SK-MEL-5 (cell line): ENCODE measurements around the gene UBE2QL1. TPM values are rescaled to one million over a fixed set of nuclear protein-coding genes. Genes with fewer than 3 reads are reported as not detected.

Experiments used
- DNase-seq: peaks from one replicate; pipeline ENCODE4 v3.0.0-alpha.2; 2016; ENCODE audit warnings: low read depth, low spot score
- in situ Hi-C: cut with HindIII; loops from 2 replicates; pipeline ENCODE4 v1.10.0; 2016; ENCODE audit warnings: low sequenced_read_pairs, high pct_unique_total_duplicates, low pct_unique_long_range_greater_than_20kb
- total RNA-seq: library from RNA; depleted of rRNA; stranded (reverse); fragments of >200 nt; shearing (Covaris generic); gene quantifications from 2 replicates; pipeline ENCODE4 v1.2.3, GENCODE V29; 2014

The UBE2QL1 gene
- total RNA-seq, 1 experiment from 2014 or later: 0.03 TPM

DNA sequence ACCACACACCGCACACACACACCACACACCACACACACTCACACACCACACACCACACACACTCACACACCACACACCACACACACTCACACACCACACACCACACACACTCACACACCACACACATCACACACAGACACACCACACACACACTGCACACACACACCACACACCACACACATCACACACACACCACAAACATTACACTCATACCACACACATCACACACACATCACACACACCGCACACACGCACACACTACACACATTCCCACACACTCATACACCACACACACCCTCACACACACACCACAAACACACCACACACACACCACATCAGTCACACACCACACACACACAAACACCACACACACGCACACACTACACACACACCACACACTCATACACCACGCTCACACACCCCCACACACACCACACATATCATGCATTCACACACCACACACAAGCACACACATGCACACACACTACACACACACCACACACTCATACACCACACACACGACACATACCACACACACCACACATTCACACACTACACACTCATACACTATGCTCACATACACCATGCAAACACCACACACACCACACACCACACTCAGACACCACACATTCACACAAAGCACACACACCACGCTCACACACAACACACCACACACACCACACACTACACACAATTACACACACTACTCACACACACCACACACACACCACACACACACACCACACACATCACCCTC, 1.1 kb upstream of the UBE2QL1 start:
- in situ Hi-C loops: no loop called here
- no peak for DNase-seq

DNA sequence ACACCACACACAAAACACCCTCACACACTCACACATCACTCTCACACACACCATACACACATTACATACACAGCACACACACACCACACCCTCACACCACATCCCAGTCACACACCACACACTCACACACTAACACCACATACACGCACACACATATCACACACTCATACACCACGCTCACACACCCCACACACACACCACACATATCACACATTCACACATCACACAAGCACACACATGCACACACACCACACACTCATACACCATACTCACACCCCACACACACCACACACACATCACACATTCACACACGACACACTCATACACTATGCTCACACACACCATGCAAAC, 543 bp upstream of the UBE2QL1 start:
- in situ Hi-C loops: no loop called here
- no peak for DNase-seq

DNA sequence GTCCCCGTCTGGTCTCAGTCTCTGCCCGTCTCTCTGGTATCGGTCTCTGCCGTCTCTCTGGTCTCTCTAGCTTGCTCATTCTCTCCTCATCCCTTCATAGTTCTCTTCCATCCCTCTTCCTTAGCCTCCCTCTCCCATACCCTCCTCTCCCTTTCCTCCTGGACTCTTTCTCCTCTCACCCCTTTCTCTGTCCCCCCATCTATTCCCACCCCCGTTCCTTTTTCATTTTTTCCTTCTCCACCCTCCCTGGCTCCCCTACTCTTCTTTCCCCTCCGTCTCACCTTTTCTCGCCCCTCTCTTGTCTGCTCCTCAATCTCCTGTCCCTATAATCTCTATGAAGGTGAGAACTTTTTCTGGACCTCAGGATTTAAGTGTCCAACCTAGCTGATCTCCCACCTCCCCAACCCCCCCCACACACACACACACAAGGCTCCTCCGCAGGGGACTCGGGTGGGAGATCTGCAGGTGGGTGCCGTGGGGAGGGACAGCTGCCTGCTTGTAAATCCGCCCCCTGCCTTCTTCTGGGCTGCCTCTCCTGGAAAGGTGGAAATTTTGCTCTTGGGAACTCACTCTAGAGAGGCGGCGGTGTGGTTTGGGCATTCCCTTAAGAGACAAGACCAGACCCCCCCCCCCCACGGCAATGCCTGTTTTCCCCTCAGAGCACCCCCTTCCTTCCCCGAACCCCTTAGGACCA, 953 bp downstream of the UBE2QL1 start:
- in situ Hi-C loops: no loop called here
- DNase-seq: no peak

DNA sequence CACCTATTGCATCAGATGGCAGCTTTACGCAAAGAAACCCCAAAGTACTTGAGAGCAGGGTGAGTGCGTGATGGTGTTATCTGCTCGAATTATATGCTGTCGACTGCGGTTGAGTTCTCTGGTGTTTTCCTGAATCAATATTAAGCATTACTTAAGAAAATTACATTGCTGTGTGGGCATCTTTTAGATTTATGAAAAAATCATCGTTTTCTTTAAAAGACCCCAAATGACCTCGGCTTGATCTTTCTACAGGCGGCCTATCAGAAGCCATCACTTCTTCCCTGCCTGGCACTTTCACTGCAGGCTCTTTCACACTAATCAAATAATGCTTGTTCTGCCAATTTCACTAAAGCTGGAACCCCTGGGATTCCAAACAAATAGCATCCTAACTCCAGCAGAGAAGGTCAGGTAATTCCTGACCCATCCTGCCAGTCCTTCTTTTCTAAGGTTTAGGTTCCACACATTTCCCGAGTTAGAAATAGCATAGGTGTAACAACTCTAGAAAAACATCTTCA, 1.7 kb downstream of the UBE2QL1 start:
- DNase-seq: no peak
- in situ Hi-C loops: no loop called here

DNA sequence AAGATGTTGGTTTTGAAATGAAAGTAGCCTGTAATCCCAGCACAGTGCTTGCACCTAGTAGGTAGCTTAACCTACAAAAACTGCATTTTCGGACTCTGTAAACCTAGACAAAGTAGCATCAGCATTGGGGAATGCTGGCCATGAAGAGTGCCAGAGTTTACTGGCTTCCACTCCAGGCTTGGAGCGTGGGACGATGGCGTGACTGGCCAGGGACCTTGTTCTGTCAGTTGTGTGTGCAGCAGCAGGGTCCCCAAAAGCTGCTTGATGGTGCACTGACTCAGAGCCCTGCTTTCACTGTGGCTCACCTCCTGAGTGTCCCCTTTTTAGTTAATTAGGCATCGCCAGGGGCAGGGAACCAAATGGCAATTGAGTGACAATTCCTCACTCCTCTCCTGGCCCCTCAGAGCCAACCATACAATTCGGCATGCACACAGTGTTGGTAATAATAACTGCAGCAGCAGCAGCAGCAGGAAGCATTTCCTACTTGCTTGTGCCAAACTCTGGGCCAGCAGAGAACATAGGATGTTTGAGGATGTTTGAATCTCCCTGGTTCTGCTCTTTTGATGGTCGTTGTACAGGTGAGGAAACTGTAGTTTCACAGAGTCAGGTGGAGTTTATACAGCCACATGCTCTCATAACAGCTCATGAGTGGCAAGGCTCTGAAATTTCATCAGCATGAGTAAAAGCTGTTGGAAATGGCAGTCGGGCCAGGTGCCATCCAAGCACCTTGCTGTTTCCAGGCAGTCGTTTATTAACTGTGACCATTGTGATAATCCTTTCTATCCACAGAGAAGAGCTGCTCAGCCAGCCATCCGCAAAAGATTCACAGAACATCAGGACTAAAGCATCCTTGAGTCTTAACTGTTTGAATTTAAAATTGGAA, 4.2 kb downstream of the UBE2QL1 start:
- DNase-seq: no peak
- in situ Hi-C loops: no loop called here

DNA sequence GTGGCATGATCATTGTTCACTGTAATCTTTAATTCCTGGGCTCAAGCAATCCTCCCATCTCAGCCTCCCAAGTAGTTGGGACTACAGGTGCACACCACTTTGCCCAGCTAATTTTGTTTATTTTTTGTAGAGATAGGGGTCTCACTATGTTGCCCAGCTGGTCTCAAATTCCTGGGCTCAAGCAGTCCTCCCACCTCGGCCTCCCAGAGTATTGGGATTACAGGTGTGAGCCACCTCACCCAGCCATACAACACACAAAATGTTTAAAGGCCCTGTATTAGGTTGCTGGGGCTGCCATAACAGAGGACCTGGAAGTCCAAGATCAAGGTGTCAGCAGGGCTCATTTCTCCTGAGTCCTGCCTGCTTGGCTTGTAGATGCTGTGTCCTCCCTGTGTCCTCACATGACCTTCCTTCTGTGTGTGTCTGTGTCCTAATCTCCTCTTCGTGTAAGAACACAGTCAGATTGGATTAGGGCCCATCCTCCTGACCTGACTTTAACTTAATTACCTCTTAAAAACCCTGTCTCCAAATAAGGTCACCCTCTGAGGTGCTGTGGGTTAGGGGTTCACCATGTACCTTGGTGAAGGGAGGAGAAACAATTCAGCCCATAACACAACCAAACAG, 5.4 kb downstream of the UBE2QL1 start:
- DNase-seq: no peak
- in situ Hi-C loops: no loop called here

DNA sequence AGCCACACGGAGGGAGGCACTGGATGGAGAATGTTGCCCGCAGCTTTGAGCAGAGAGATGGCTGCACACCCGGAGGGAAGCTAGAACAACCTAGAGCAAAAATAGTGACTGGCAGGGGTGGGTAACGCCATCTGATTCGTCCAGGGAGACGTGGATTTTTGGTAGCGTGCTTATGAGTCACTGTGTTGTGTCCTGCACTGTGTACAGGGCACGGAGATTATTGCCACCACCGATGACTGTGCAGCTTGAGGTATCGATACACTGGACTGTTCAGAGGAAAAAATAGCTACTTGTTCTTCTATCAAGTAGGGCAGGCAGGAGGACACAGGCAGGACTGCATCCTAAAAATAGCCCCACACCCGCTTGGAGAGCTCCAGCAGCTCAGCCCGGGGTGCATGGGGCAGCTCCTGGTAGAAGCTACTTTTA, 6.0 kb downstream of the UBE2QL1 start:
- in situ Hi-C loops: no loop called here

DNA sequence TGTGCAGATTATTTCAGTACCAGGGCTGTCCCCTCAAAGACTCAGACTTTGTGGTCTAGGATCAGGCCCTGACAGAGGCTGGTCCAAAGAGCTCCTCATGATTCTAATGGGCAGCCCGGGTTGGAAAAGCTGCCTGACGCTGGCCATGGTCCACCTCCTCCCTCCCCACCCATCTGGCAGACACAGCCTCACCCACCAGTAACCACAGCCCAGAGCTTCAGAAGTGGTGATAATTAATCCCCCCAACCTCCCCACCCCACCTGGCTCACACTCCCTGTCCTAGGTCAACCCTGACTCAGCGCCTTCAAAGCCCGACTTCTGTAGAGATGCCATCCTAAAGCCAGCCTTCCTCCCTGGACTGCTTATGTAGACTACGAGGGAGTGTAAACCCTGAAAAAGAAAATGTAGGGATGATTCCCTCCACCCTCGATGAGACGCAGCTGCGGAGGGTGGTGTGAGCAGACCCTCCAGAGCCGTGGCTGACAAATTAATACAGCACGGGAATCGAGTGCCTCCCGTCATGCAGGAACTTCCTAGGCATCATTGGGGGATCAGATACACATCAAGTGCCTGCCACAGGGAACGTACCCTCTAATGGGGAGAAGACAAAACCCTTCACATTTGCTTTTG, 7.0 kb downstream of the UBE2QL1 start:
- in situ Hi-C loops: no loop called here
- DNase-seq: no peak

More for the DNA sequence above, 6.0 kb downstream of the UBE2QL1 start:
- no peak for DNase-seq

DNA sequence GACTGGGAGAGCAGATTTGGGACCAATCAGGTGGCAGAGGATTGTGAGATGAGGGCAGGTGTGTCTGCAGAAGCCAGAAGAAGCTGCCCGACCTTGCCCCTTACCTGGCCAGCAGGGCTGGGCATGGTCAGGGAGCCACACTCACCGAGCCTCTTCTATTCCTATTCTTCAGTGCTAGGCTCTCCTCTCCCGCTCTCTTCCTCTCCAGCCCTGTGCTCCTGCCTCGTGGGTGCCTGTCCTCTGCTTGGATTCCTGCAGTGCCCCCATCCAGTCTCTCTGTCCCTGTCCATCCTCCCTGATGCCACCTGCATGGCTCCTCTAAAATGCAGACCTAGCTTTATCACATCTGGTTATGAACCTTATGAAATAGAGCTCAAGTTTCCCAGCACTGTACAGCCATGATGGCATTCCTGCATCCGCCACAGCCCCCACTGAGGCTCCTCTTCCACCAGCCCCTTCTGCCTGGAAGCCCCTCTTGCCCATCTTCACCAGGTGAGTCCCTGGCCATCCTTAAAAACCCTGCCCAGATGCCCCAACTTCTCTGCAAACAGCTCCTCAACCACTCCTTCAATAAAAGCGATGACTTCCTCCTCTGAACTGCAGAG, 8.2 kb downstream of the UBE2QL1 start:
- no peak for DNase-seq
- in situ Hi-C loops: no loop called here

DNA sequence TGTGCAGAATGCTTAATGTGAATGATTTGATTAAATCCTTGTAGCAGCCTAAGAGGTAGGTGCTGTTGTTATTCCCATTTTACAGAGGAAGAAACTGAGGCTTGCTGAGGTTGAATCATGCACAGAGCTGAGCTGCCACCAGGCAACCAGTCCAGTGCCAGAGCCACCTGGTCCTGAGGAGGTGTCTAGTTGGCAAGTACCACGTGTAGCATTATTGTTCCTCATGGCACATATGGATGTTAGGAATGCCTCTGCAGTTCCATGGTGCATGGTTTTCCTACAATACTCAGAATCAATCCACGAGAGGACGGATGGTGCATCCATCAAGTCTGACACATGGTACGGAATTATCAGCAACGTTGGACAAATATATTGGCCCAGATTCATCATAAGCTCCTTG, 8.9 kb downstream of the UBE2QL1 start:
- in situ Hi-C loops: no loop called here
- no peak for DNase-seq

DNA sequence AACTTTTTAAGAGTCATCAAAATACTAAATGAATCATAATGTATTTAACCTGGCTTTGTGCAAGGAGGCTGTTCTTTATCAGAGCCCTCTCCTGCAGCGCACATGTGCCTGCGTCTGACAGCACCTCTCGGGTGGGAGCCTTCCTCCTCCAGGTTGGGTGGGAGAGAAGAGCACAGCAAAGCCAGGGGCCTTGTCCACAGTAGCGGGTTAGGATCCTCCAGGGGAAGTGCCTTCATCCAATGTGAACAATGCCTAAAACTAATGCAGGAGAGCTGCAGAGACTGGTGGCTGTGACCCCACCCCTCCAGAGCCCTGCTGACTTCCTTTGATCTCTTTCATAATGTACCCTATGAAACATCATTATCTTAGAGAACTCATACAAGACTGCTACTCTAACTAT, 10.2 kb downstream of the UBE2QL1 start:
- DNase-seq: no peak

DNA sequence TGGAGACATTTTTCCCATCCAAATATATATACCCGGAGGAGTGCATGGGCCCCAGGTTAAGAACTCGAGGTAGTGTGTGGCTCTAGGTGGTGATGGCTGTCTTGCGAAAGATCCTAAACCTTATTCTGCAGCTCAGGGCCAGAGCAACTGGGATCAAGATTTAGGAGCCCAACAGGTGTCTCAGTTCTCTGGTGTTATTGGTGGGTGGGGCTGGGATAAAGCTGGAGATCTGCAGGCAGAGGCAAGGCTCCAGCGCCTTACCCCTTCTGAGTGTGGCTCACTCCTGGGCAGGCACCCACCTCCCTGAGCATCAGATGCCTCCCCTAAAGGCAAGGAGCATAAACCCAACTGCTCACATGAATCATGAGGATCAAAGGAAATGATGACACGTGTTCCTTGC, 11.2 kb downstream of the UBE2QL1 start:
- in situ Hi-C loops: no loop called here
- DNase-seq: no peak

More for the DNA sequence above, 10.2 kb downstream of the UBE2QL1 start:
- in situ Hi-C loops: no loop called here

DNA sequence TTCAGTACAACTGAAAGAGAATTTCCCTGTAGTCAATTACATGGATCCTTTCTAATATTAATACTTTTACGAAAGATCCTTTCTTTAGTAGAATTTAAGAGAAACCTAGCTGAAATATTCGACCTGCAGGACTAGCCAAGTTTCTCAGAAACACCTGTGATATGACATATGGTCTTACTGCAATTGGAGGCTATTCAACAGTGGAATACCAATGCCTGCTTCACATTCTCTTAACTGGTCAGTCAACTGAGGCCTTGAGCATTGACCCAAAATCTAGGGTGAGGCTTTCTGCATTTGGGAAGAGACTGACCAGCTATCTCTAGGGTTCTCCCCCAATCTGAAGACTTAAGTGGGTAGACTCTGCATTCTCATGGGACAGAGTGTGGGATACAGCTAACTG, 12.3 kb downstream of the UBE2QL1 start:
- in situ Hi-C loops: no loop called here
- DNase-seq: no peak

DNA sequence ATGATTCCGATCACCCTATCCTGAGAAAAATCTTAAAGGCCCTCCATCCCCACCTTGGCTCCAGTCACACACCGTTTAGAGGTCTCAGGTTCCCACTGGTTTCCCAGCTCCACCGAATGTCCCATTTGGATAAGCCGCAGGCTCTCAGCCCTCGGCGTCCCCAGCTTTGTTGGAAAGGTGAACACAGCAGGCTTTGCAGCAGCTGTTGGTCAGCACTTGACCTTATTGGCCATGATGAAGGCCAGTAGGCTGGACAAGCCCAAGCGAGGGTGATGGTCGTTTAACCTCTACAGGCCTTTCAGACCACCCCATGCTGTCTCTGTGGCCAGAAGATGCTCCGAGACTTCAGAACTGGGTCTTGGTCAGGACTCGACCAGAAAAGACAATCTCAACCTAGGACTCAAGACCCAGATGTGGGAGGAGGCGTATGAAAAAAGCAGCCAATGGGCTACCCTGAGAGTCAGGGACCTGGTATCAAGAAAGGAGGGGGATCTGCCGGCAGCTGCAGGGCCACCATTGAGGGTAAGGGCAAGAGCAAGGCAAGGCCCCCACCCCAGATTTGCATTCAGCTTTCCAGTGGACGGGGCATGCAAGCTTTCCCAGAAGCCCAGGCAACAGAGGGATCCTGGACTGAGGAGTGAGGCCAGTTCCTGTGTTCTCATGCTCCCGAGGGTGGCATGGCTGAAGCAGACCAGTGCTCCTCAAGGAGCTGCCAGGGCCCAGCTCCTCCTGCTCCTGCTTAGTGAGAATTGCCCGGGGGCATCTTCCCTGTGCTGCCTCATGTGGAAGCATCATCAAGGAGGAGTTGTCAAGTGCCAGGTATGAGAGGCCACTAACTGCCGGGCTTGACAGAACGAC, 13.4 kb downstream of the UBE2QL1 start:
- in situ Hi-C loops: no loop called here
- no peak for DNase-seq

DNA sequence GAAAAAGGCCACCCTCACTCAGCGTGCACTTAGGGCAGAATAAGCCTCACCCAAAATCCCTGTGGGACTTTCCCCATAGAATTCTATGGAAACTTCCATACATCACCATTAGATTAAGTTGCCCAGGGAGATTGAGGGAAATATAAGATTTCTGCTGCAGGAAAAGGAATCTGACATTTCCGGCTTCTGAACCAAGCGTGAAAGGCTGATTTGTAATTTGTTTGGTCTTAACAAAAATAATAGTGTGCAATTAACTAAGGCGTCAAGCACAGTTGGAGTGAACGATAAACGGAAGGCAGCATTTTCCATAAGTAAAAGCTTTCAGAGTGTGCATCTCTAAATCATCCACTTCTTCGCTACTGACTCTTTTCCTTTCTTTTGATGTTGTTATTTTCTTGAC, 14.0 kb downstream of the UBE2QL1 start:
- no peak for DNase-seq
- in situ Hi-C loops: no loop called here

DNA sequence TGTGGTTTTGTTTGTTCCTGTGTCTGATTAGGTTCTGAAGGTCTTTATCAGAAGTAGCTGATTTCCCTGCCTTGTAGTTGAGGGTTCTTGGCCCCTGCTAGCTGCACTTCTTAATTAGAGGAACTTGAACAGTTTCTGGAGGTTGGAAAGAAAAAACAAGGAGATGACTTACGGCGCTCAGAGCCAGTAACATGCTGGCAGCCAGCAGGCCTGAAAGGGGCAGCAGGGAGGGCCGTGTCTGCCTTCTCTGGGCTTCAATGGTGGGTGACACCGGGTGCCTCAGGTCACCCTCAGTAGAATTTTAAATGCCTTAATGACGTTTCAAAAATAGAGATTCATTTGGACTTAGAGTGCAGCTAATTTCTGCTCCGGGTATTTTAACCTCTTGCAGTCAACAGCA, 15.8 kb downstream of the UBE2QL1 start:
- in situ Hi-C loops: no loop called here
- no peak for DNase-seq
